ENCODE measurements around the gene UBE2I. TPM values are rescaled to one million over a fixed set of nuclear protein-coding genes. Genes with fewer than 3 reads are reported as not detected.

Gene UBE2I
- total RNA-seq, 2 experiments from 2014 or later, result 245 to 254 TPM

GRCh38 chr16:1308036-1308976 lies 1.1 kb upstream of the UBE2I start:
- intact Hi-C loops (cut with micrococcal nuclease), result no loop called here
- POLR2A ChIA-PET, result interaction anchor here (0.6 to 1.6 kb wide), 7 partner anchors 18 to 476 kb away, joined by 3 to 5 read pairs (median 3); partner anchors contain the start of gene UQCC4
- Mint-ChIP-seq H3K9me3 (no peaks in the 10 kb centered on the region), H3K4me1 (ENCODE audit: low read depth) (peaks cover 48% of the 10 kb centered on the region), H3K36me3 (ENCODE audit: low read depth) (peaks cover 19% of the 10 kb centered on the region), H3K4me3 (peak overlapping the region; percentile 78), H3K27ac (peak overlapping the region; percentile 89), H3K27me3 (no peaks in the 10 kb centered on the region)
- DNase-seq (no peak), ATAC-seq (peak; percentile 22)
- CTCF ChIA-PET, result interaction anchor here (1.0 kb wide), 1 partner anchor 21 kb away, joined by 4 read pairs; no protein-coding TSS in a partner anchor
- TF ChIP-seq CTCF (IDR thresholded peaks at IDR 0.05), result no peak

- ChIA-PET CTCF (no interaction called here), POLR2A (interaction anchor here (1.2 to 1.6 kb wide), 3 partner anchors 22 to 110 kb away, joined by 3 to 5 read pairs (median 4); partner anchors contain the start of gene UQCC4)
- DNase-seq (peak; percentile 72), ATAC-seq (peak; percentile 12)
- TF ChIP-seq CTCF (IDR thresholded peaks at IDR 0.05), result no peak
- intact Hi-C loops (cut with micrococcal nuclease), result no loop called here
- peaks cover 24% of the 10 kb centered on the region for H3K36me3 Mint-ChIP-seq (ENCODE audit: low read depth)
- peak overlapping the region; percentile 99 for H3K27ac Mint-ChIP-seq
- H3K27me3 Mint-ChIP-seq, result no peaks in the 10 kb centered on the region
- H3K9me3 Mint-ChIP-seq, result no peaks in the 10 kb centered on the region
- H3K4me1 Mint-ChIP-seq (ENCODE audit: low read depth), result peaks cover 36% of the 10 kb centered on the region
- H3K4me3 Mint-ChIP-seq, result peak overlapping the region; percentile 100
These were observed 724 bp downstream of the UBE2I start for GRCh38 chr16:1309888-1310831.

- ChIA-PET POLR2A (interaction anchor here (0.5 to 1.2 kb wide), 3 partner anchors 9 to 36 kb away, joined by 3 read pairs; no protein-coding TSS in a partner anchor), CTCF (no interaction called here)
- Mint-ChIP-seq H3K4me1 (ENCODE audit: low read depth) (peaks cover 33% of the 10 kb centered on the region), H3K4me3 (peak overlapping the region; percentile 100), H3K9me3 (no peaks in the 10 kb centered on the region), H3K36me3 (ENCODE audit: low read depth) (peaks cover 29% of the 10 kb centered on the region), H3K27ac (peak overlapping the region; percentile 99), H3K27me3 (no peaks in the 10 kb centered on the region)
- no peak for TF ChIP-seq CTCF (IDR thresholded peaks at IDR 0.05)
- peak; percentile 59 for DNase-seq
- intact Hi-C loops (cut with micrococcal nuclease), result no loop called here
- no peak for ATAC-seq
These were observed 1.4 kb downstream of the UBE2I start for GRCh38 chr16:1310832-1311200.

GRCh38 chr16:1311212-1311737 lies 1.8 kb downstream of the UBE2I start:
- no peak for ATAC-seq
- ChIA-PET CTCF (interaction anchor here (1.4 kb wide), 1 partner anchor 20 kb away, joined by 3 read pairs; no protein-coding TSS in a partner anchor), POLR2A (interaction anchor here (0.5 to 1.3 kb wide), 4 partner anchors 9 to 35 kb away, joined by 3 read pairs; no protein-coding TSS in a partner anchor)
- H3K9me3 Mint-ChIP-seq, result no peaks in the 10 kb centered on the region
- H3K4me3 Mint-ChIP-seq, result peak overlapping the region; percentile 100
- H3K27ac Mint-ChIP-seq, result peak overlapping the region; percentile 99
- H3K4me1 Mint-ChIP-seq (ENCODE audit: low read depth), result peaks cover 29% of the 10 kb centered on the region
- H3K36me3 Mint-ChIP-seq (ENCODE audit: low read depth), result peaks cover 32% of the 10 kb centered on the region
- intact Hi-C loops (cut with micrococcal nuclease), result no loop called here
- DNase-seq, result no peak
- no peak for TF ChIP-seq CTCF (IDR thresholded peaks at IDR 0.05)
- no peaks in the 10 kb centered on the region for H3K27me3 Mint-ChIP-seq

Data from activated CD8-positive, alpha-beta T cell treated with anti-CD3 and anti-CD28 coated beads for 36 hours (primary cell).